DND-41 (cell line): Measurements from ENCODE around the gene EEF2K.

Experiments
- EZH2 ChIP-seq: IDR thresholded peaks from 3 replicates; pipeline ENCODE4 v1.6.1; 2012; ENCODE audit warnings: borderline replicate concordance, low read depth, mild to moderate bottlenecking, moderate library complexity, low read length, inconsistent platforms; ENCODE audit not compliant: severe bottlenecking
- TF ChIP-seq, protein P1 (sequence below): IDR thresholded peaks from 2 replicates; pipeline ENCODE4 v1.5.1; 2012; ENCODE audit warnings: borderline replicate concordance, low read length, moderate library complexity, mild to moderate bottlenecking; ENCODE audit not compliant: poor library complexity, severe bottlenecking; ENCODE audit errors: extremely low read depth

DNA sequence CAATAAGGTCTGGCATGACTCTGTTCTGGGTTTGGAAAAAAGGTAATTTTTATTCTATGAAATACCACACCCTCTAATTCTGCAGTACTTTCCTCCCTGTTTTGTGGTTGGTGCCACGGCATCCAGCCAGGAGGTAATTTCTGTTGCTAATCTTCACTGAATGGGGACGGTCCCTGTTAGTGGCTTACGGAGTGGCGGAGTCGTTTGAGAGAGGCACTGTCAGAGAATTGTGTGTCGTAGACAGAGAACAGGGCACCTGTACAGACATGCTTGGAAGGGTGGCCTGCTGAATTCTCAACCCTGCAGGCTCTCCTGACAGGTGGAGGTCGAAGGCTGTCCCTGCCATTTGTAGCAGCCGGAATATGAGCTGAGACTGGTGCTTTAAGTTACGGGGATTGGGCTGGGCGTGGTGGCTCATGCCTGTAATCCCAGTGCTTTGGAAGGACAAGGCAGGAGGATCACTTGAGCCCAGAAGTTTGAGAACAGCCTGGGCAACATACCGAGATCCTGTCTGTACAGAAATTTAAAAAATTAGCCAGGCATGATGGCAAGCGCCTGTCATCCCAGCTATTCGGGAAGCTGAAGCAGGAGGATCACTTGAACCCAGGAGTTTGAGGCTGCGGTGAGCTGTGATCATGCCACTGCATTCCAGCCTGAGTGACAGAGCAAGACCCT is 33.2 kb downstream of the EEF2K start:
- TF ChIP-seq, protein P1, sequence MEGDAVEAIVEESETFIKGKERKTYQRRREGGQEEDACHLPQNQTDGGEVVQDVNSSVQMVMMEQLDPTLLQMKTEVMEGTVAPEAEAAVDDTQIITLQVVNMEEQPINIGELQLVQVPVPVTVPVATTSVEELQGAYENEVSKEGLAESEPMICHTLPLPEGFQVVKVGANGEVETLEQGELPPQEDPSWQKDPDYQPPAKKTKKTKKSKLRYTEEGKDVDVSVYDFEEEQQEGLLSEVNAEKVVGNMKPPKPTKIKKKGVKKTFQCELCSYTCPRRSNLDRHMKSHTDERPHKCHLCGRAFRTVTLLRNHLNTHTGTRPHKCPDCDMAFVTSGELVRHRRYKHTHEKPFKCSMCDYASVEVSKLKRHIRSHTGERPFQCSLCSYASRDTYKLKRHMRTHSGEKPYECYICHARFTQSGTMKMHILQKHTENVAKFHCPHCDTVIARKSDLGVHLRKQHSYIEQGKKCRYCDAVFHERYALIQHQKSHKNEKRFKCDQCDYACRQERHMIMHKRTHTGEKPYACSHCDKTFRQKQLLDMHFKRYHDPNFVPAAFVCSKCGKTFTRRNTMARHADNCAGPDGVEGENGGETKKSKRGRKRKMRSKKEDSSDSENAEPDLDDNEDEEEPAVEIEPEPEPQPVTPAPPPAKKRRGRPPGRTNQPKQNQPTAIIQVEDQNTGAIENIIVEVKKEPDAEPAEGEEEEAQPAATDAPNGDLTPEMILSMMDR, result no peak
- TF ChIP-seq EZH2, result no peak
